Fibroblast of skin of left quadriceps (primary cell): ENCODE results near the gene SPINT4.
"Not testable (repeated sequence)": the region's sequence is repeated elsewhere in the genome, so short reads cannot be mapped to it uniquely, and the experiment has no call there.

Experiments
- DNase-seq, 2 experiments: peaks; one replicate each; pipeline ENCODE4 v3.0.0-alpha.2; 2013; ENCODE audit warnings: low read depth in 2 of 2

Gene SPINT4

GRCh38 chr20:45722047-45722446 lies at the start of gene SPINT4:
Gene SPINT4 (plus strand): TSS chr20:45722347. CDS start chr20:45722368, 21 bp downstream.
- DNase-seq, result no peak

GRCh38 chr20:45672765-45673164 lies 49.4 kb upstream of the SPINT4 start:
- no peak for DNase-seq

- no peak for DNase-seq
These were observed 42.5 kb upstream of the SPINT4 start for GRCh38 chr20:45679650-45680049.

- no peak for DNase-seq
These were observed 36.3 kb upstream of the SPINT4 start for GRCh38 chr20:45685896-45686295.

GRCh38 chr20:45693346-45693745 lies 28.8 kb upstream of the SPINT4 start:
- DNase-seq, result not testable (repeated sequence)

GRCh38 chr20:45695496-45695895 lies 26.7 kb upstream of the SPINT4 start:
- no peak for DNase-seq

- no peak for DNase-seq
These were observed 21.0 kb upstream of the SPINT4 start for GRCh38 chr20:45701104-45701503.

- DNase-seq, result no peak
These were observed 20.3 kb upstream of the SPINT4 start, which contains the start of gene WFDC13 for GRCh38 chr20:45701873-45702272. Gene WFDC13 (plus strand): TSS chr20:45702038. CDS start chr20:45702124, 86 bp downstream.

- no peak for DNase-seq
These were observed 17.0 kb upstream of the SPINT4 start, which contains the start of gene WFDC10B for GRCh38 chr20:45704969-45705637. Gene WFDC10B (minus strand): TSS chr20:45705019. CDS start chr20:45685992, 19,027 bp downstream.

- not testable (repeated sequence) for DNase-seq
These were observed 5.9 kb upstream of the SPINT4 start for GRCh38 chr20:45716141-45716688.

GRCh38 chr20:45725134-45725533 lies 3.0 kb downstream of the SPINT4 start:
- no peak for DNase-seq

GRCh38 chr20:45727044-45727443 lies 4.9 kb downstream of the SPINT4 start:
- no peak for DNase-seq

GRCh38 chr20:45732199-45732598 lies 10.1 kb downstream of the SPINT4 start:
- no peak for DNase-seq

- no peak for DNase-seq
These were observed 13.4 kb downstream of the SPINT4 start for GRCh38 chr20:45735552-45735951.

- no peak for DNase-seq
These were observed 13.8 kb downstream of the SPINT4 start for GRCh38 chr20:45735988-45736387.

- DNase-seq, result no peak
These were observed 20.4 kb downstream of the SPINT4 start for GRCh38 chr20:45742596-45742995.

GRCh38 chr20:45745015-45745414 lies 22.9 kb downstream of the SPINT4 start:
- DNase-seq, result no peak

- DNase-seq, result no peak
These were observed 29.6 kb downstream of the SPINT4 start for GRCh38 chr20:45751721-45752120.

- DNase-seq, result no peak
These were observed 30.6 kb downstream of the SPINT4 start for GRCh38 chr20:45752746-45753145.

- no peak for DNase-seq
These were observed 35.9 kb downstream of the SPINT4 start for GRCh38 chr20:45758096-45758495.

GRCh38 chr20:45759921-45760320 lies 37.8 kb downstream of the SPINT4 start:
- DNase-seq, result not testable (repeated sequence)

- not testable (repeated sequence) for DNase-seq
These were observed 39.8 kb downstream of the SPINT4 start for GRCh38 chr20:45761966-45762365.

- DNase-seq, result not testable (repeated sequence)
These were observed 42.6 kb downstream of the SPINT4 start for GRCh38 chr20:45764618-45765282.
